ENCODE results near the gene TSPAN14. TPM values are rescaled to one million over a fixed set of nuclear protein-coding genes. Genes with fewer than 3 reads are reported as not detected.

Gene TSPAN14
- total RNA-seq, 6 donors from 2014 or later = 52.1 to 157 (median 111) TPM

DNA sequence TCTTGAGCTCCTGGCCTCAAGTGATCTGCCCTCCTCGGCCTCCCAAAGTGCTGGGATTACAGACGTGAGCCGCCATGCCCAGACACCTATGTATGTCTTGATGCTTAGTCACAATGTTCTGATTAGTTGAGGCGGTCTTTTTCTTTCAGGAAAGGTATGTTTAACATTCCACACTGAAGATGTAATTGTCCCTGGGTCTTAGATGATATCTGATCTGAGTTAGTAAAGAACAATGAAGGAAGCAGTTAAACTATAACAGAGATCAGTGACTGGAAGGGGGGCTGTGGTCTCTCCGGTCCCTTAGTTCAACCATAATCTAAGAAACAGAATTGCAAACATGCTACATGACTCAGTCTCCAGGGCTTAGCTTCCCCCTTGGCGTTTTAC lies 52.1 kb downstream of the TSPAN14 start:
- WGBS, 2 donors = 50 to 56% methylated on average over 4 to 6 of the region's 6 CpGs
- peak overlapping the region; percentile 81 to 92 (median 90) for H3K27ac ChIP-seq
- no peak overlapping the region for H3K4me3 ChIP-seq
- peaks cover 11 to 64% (median 34%) of the 10 kb centered on the region in 4 donors for H3K36me3 ChIP-seq
- TF ChIP-seq POLR2AphosphoS5 (IDR thresholded peaks at IDR 0.05) (no peak), EP300 (IDR thresholded peaks at IDR 0.05) (peak in 1 of 4 donors; percentile 28)
- DNase-seq (peak in 1 of 2 donors; percentile 20), ATAC-seq (ENCODE audit: low FRiP score in 2 of 2) (no peak)
- no peaks in the 10 kb centered on the region for H3K9me3 ChIP-seq
- H3K27me3 ChIP-seq = no peaks in the 10 kb centered on the region
- H3K4me1 ChIP-seq = peaks cover 88 to 95% (median 92%) of the 10 kb centered on the region in 4 donors

DNA sequence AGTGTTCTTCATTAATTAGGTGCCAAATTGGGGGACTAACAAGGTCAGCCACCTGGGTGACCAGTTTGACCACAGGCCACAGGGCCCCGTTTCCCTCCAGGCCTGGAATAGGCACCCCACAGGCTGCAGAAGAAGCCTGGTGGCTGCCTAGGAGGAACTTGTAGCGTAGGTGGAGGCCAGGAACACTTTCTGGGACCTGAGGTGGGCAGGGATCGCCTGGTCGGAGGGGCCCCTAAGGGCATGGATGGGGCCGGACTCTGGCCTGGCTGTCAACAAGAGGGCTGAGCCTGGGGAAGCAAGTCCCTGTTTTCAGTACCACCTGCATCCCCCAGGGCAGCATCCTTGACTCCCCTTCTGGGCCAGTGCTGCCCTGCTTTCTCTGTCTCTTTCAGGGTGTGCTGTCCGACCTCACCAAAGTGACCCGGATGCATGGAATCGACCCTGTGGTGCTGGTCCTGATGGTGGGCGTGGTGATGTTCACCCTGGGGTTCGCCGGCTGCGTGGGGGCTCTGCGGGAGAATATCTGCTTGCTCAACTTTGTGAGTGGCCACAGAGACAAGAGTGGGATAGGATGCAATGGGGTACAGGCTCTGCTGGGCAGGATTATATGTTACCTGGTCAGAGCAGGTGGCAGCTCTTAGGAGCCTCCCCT lies 52.9 kb downstream of the TSPAN14 start:
- ATAC-seq (ENCODE audit: low FRiP score in 2 of 2) = no peak
- peak overlapping the region; percentile 81 to 92 (median 90) for H3K27ac ChIP-seq
- H3K36me3 ChIP-seq = peaks cover 18 to 68% (median 41%) of the 10 kb centered on the region in 4 donors
- peak in 1 of 2 donors; percentile 20 for DNase-seq
- no peak overlapping the region for H3K4me3 ChIP-seq
- TF ChIP-seq POLR2A (IDR thresholded peaks at IDR 0.05) (no peak), POLR2AphosphoS5 (IDR thresholded peaks at IDR 0.05) (no peak), EP300 (IDR thresholded peaks at IDR 0.05) (no peak)
- TF ChIP-seq, protein P1, sequence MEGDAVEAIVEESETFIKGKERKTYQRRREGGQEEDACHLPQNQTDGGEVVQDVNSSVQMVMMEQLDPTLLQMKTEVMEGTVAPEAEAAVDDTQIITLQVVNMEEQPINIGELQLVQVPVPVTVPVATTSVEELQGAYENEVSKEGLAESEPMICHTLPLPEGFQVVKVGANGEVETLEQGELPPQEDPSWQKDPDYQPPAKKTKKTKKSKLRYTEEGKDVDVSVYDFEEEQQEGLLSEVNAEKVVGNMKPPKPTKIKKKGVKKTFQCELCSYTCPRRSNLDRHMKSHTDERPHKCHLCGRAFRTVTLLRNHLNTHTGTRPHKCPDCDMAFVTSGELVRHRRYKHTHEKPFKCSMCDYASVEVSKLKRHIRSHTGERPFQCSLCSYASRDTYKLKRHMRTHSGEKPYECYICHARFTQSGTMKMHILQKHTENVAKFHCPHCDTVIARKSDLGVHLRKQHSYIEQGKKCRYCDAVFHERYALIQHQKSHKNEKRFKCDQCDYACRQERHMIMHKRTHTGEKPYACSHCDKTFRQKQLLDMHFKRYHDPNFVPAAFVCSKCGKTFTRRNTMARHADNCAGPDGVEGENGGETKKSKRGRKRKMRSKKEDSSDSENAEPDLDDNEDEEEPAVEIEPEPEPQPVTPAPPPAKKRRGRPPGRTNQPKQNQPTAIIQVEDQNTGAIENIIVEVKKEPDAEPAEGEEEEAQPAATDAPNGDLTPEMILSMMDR (IDR thresholded peaks at IDR 0.05) = no peak
- H3K27me3 ChIP-seq = no peaks in the 10 kb centered on the region
- peaks cover 80 to 93% (median 89%) of the 10 kb centered on the region in 4 donors for H3K4me1 ChIP-seq
- 72 to 83% methylated on average over 5 to 13 of the region's 13 CpGs for WGBS, 2 donors
- no peaks in the 10 kb centered on the region for H3K9me3 ChIP-seq

DNA sequence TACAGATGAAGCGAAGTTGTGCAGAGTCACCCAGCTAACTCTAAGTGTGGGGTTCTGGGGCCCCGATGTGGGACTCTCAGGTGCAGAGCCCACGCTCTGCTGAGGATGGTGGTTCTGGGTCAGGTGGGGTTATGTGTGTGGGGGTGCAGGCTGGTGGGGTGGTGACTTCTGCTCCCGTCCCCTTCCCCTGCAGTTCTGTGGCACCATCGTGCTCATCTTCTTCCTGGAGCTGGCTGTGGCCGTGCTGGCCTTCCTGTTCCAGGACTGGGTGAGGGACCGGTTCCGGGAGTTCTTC lies 54.9 kb downstream of the TSPAN14 start:
- 70 to 90% methylated on average over 8 of the region's 8 CpGs for WGBS, 2 donors
- H3K27ac ChIP-seq = peak overlapping the region; percentile 59 to 90 (median 69)
- peaks cover 39 to 87% (median 61%) of the 10 kb centered on the region in 4 donors for H3K36me3 ChIP-seq

DNA sequence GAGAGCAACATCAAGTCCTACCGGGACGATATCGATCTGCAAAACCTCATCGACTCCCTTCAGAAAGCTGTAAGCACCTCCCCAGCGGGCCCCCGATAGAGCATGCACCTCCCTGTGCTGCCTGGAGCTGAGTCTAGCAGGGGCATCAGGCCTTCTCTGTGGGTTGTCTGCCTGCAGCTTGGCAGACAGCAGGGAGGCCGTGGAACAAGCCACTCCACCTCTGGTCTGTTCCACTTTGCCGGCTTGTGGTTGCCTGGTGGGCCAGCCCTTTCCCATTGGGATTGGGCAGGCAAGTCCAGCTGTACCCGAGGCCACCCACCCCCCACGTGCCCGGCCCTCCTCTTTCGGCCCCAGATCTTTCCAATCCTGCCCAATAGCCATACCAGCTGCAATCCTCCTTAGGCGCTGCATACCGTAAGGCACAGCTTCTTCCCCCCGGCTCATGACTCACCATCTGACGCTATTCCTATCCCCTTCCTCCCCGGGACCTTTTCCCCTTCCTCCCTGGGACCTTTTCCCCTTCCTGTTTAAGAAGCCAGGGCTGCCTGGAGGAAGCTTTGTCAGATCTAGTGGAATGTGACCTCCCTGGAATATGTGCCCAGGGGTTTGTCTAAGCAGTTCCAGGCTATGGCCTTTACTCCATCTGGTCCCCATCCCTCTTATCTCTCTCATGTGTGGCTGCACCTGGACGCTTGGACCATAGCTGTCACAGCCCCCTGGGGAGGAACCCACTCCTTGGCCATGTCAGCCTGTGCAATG lies 55.5 kb downstream of the TSPAN14 start:
- peak overlapping the region; percentile 59 to 90 (median 69) for H3K27ac ChIP-seq
- H3K4me1 ChIP-seq = peaks cover 54 to 73% (median 65%) of the 10 kb centered on the region in 4 donors
- peaks cover 45 to 90% (median 67%) of the 10 kb centered on the region in 4 donors for H3K36me3 ChIP-seq

More for the DNA sequence above, 54.9 kb downstream of the TSPAN14 start:
- peak in 1 of 2 donors; percentile 21 for DNase-seq
- no peak for TF ChIP-seq POLR2AphosphoS5 (IDR thresholded peaks at IDR 0.05)
- no peak for TF ChIP-seq EP300 (IDR thresholded peaks at IDR 0.05)
- TF ChIP-seq POLR2A (IDR thresholded peaks at IDR 0.05) = no peak
- TF ChIP-seq, protein P1 (IDR thresholded peaks at IDR 0.05) = no peak
- H3K4me1 ChIP-seq = peaks cover 59 to 79% (median 70%) of the 10 kb centered on the region in 4 donors
- ATAC-seq (ENCODE audit: low FRiP score in 2 of 2) = no peak
- H3K27me3 ChIP-seq = no peaks in the 10 kb centered on the region
- H3K4me3 ChIP-seq = no peak overlapping the region
- no peaks in the 10 kb centered on the region for H3K9me3 ChIP-seq

More for the DNA sequence above, 55.5 kb downstream of the TSPAN14 start:
- H3K27me3 ChIP-seq = no peaks in the 10 kb centered on the region
- peak in 1 of 2 donors; percentile 56 for DNase-seq
- no peaks in the 10 kb centered on the region for H3K9me3 ChIP-seq
- peak in 1 of 2 donors; percentile 17 for ATAC-seq (ENCODE audit: low FRiP score in 2 of 2)
- no peak overlapping the region for H3K4me3 ChIP-seq
- TF ChIP-seq POLR2A (IDR thresholded peaks at IDR 0.05) (peak in 1 of 4 donors; percentile 11), EP300 (IDR thresholded peaks at IDR 0.05) (peak in 2 of 4 donors; percentile 65 to 71), POLR2AphosphoS5 (IDR thresholded peaks at IDR 0.05) (peak; percentile 73 to 87)
- TF ChIP-seq, protein P1 (IDR thresholded peaks at IDR 0.05) = no peak
- WGBS, 2 donors = 51 to 53% methylated on average over 16 to 18 of the region's 18 CpGs
